ENCODE data around the gene LRCH4. TPM values are rescaled to one million over a fixed set of nuclear protein-coding genes. Genes with fewer than 3 reads are reported as not detected.

Gene LRCH4
- total RNA-seq, 2 donors from 2014 or later: 59.0 to 65.4 TPM

DNA sequence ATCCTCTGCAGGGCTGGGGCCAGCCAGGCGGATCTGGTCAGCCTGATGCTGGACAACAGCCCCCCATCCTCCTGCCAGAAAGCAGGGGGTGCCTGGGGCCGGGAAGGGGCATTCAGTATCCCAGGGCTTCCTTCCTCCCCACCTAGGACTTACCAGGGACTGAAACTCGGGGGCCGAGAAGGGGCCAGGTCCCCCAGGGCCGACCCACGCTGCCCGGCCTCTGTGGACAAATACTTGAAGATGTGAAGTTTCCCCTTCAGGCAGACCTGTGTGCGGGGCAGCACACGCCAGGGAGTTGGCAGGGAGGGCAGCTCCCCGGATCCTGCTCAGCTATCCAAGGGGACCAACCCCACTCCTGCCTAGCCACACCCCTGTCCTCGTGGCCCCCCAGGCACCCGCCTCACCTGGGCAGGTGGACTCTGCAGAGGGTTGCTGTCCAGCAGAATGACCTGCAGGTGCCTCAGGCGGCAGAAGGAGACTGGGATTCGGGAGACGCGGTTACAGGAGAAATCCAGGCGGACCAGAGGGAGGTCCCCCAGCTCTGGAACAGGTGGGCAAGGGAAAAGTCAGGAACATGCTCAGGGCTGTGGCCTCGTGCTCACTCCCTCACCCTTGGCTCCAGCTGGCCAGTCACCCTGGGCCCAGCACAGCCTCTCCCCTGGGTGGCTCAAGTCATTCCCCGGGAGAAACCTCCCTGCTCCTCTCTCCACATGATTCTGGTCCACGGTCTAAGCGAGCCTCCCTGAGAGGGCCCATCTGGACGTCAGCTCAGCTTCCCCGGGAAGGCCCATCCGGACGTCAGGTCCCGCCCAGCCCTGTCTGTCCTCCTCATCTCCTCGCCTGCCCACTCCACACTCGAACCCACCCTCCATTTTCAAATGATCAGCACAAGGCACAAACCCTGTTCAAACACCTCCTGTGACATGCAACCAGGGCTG lies 7.4 kb downstream of the LRCH4 start:
- Histone ChIP-seq H3K27me3 (no peaks in the 10 kb centered on the region), H3K36me3 (peaks cover 24% of the 10 kb centered on the region), H3K9ac (ENCODE audit: low read depth in 2 of 2, low read length in 2 of 2) (no peak overlapping the region), H3K9me3 (no peaks in the 10 kb centered on the region), H3K4me3 (no peak overlapping the region), H3K4me1 (peaks cover 5% of the 10 kb centered on the region), H3K27ac (no peak overlapping the region)
- intact Hi-C loops (cut with DNase I): no loop called here
- DNase-seq: no peak
- TF ChIP-seq CTCF (IDR thresholded peaks at IDR 0.05): no peak

- Histone ChIP-seq H3K9me3 (no peaks in the 10 kb centered on the region), H3K4me3 (no peak overlapping the region), H3K4me1 (no peaks in the 10 kb centered on the region), H3K36me3 (peaks cover 24% of the 10 kb centered on the region), H3K27ac (no peak overlapping the region), H3K27me3 (no peaks in the 10 kb centered on the region), H3K9ac (ENCODE audit: low read depth in 2 of 2, low read length in 2 of 2) (no peak overlapping the region)
- TF ChIP-seq CTCF (IDR thresholded peaks at IDR 0.05): no peak
- intact Hi-C loops (cut with DNase I): no loop called here
- no peak for DNase-seq
Measured at GRCh38 chr7:100577507-100577906, 8.4 kb downstream of the LRCH4 start.

GRCh38 chr7:100577103-100577502 lies 8.8 kb downstream of the LRCH4 start:
- Histone ChIP-seq H3K27me3 (no peaks in the 10 kb centered on the region), H3K4me3 (no peak overlapping the region), H3K4me1 (no peaks in the 10 kb centered on the region), H3K27ac (no peak overlapping the region), H3K9ac (ENCODE audit: low read depth in 2 of 2, low read length in 2 of 2) (no peak overlapping the region), H3K36me3 (peaks cover 24% of the 10 kb centered on the region), H3K9me3 (no peaks in the 10 kb centered on the region)
- TF ChIP-seq CTCF (IDR thresholded peaks at IDR 0.05): no peak
- DNase-seq: no peak
- intact Hi-C loops (cut with DNase I): no loop called here

GRCh38 chr7:100576384-100576993 lies 9.4 kb downstream of the LRCH4 start:
- Histone ChIP-seq H3K27me3 (no peaks in the 10 kb centered on the region), H3K4me3 (no peak overlapping the region), H3K4me1 (no peaks in the 10 kb centered on the region), H3K9ac (ENCODE audit: low read depth in 2 of 2, low read length in 2 of 2) (no peak overlapping the region), H3K36me3 (peaks cover 20% of the 10 kb centered on the region), H3K9me3 (no peaks in the 10 kb centered on the region), H3K27ac (no peak overlapping the region)
- DNase-seq: no peak
- no peak for TF ChIP-seq CTCF (IDR thresholded peaks at IDR 0.05)
- intact Hi-C loops (cut with DNase I): no loop called here

DNA sequence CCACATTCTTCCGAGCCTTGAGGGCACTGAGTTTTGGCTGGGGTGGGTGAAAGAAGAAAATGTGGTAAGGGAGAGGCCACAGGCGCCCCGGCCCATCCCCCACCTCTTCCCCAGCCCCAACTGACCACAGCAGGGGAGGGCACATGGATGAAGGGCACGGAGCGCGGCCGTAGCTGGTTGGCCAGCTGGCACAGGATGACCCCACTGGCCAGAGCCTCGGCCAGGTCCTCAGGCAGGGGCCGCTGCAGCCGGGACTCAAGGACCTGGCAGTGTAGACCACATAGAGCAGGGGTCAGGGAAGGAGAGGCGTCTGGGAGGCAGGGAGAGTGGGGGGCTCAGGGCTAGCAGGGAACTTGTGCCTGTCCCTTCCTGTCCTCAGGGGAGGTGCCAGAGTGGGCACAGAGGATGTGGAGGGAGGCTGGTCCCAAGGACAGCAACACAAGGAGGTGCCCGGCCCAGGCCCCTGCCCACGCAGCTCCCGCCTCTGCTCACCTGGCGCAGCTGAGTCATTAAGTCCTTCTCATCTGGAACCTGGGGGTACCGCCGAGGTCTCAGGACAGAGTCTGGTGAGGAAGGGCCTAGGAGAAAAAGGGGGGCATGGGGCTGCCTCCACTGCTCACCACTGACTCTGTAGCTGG lies 10.1 kb downstream of the LRCH4 start:
- no peak overlapping the region for H3K27ac ChIP-seq
- DNase-seq: no peak
- intact Hi-C loops (cut with DNase I): no loop called here
- H3K4me3 ChIP-seq: no peak overlapping the region
- peaks cover 13% of the 10 kb centered on the region for H3K36me3 ChIP-seq
- no peaks in the 10 kb centered on the region for H3K9me3 ChIP-seq
- H3K4me1 ChIP-seq: no peaks in the 10 kb centered on the region
- TF ChIP-seq CTCF (IDR thresholded peaks at IDR 0.05): no peak
- H3K27me3 ChIP-seq: no peaks in the 10 kb centered on the region
- no peak overlapping the region for H3K9ac ChIP-seq (ENCODE audit: low read depth in 2 of 2, low read length in 2 of 2)
